HG02588 (cell line): ENCODE data around the gene ADGRG7.

ENCODE experiments used
- ATAC-seq: cut with Tn5 transposase; IDR thresholded peaks from one replicate; pipeline ENCODE4 v1.9.1; 2021; ENCODE audit warnings: mild to moderate bottlenecking, moderate library complexity; ENCODE audit not compliant: unreplicated experiment

Gene ADGRG7

DNA sequence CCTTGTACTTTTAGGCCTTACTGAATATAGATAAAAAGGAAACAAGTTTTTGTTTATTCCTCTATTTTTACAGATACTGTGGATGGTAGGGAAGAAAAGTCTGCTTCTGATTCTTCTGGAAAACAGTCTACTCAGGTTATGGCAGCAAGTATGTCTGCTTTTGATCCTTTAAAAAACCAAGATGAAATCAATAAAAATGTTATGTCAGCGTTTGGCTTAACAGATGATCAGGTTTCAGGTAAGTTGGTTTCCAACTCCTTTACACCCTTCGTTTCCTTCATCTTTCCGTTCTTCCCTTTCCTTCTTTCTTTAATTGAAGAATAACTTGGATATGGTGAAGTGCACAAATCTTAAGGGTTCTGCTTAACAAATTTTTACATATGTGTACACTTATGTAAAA, 123.0 kb downstream of the ADGRG7 start:
- no peak for ATAC-seq

DNA sequence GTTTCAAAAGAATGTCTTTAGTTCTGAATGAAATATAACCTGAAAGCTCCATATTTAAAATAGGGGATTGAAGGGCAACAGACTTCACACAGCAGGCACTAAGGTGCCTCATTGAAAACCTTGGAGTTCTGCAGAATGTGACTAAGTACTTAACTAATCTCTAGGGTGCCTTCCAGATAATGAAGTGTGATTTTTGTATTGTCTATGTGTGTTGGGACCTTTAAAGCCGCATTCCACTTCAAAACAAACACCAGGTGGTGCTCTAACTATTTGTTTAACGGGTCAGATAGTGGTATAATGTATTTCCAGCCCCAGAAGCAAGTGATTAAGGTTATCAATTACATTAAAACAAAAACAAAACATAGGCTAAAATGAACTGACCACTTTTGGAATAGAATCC, 127.9 kb downstream of the ADGRG7 start:
- ATAC-seq = no peak

DNA sequence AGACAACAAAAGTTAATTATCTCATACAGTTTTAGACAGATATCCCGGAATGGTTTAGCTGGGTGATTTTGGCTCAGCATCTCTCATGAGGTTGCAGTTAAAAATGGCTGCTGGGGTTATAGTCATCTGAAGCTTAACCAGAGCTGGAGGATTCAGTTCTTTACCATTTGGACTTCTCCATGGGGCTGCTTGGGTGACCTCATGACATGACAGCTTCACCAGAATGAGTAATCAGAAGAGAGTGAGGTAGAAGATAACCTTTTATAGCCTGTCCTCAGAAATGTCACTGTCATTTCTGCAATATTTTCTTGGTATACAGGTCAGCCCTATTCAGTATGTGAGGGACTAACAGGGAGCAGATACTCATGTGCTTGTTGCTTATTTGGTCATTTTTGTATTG, 130.8 kb downstream of the ADGRG7 start:
- no peak for ATAC-seq

DNA sequence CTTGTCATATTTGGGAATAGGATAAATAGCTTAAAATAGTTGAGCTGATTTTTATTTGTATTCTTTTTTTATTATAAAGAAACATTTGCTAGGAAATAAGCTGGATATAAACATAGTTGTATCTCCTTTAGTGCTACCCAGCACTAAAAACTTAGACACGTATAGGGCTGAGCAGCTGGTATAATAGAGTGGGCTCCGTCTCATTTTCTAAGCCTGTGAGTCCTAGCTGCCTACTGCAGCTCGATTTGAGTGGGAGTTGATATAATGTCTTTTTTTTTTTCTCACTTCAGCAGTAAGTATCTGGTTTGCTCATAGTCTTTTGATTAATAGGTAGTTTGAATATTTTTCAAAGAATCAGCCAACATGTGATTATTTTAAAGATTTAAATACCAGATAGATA, 134.1 kb downstream of the ADGRG7 start:
- no peak for ATAC-seq

- ATAC-seq = no peak
Measured at GRCh38 chr3:100744671-100745070, 135.3 kb downstream of the ADGRG7 start.
